Transverse colon (tissue), 4 donors: ENCODE measurements around the gene PTHLH. TPM values are rescaled to one million over a fixed set of nuclear protein-coding genes. Genes with fewer than 3 reads are reported as not detected.

Experiments
- DNase-seq: peaks from one replicate; pipeline ENCODE4 v3.0.0-alpha.2; 2019
- H3K27ac ChIP-seq, 4 donors: fragments of 200-600 bp; sonication (generic); 2 replicates each; pipeline ENCODE4 v1.5.1; 2016 to 2018; ENCODE audit warnings: inconsistent platforms in 4 of 4
- H3K27me3 ChIP-seq: fragments of 200-600 bp; sonication (generic); 2 replicates; pipeline ENCODE4 v1.5.1; 2017; ENCODE audit warnings: inconsistent platforms
- H3K36me3 ChIP-seq, 4 donors: fragments of 200-600 bp; sonication (generic); 2 replicates each; pipeline ENCODE4 v1.5.1; 2017 to 2019; ENCODE audit warnings: inconsistent platforms in 4 of 4
- H3K4me1 ChIP-seq, 4 donors: fragments of 200-600 bp; sonication (generic); 2 replicates each; pipeline ENCODE4 v1.5.1; 2017 to 2020; ENCODE audit warnings: inconsistent platforms in 4 of 4
- H3K4me3 ChIP-seq, 4 donors: fragments of 200-600 bp; sonication (generic); 1 replicate in 1 of 4; 2 replicates in 3 of 4; pipeline versions ENCODE4 v1.5.1 to v1.6.1; 2017 to 2019; ENCODE audit warnings: inconsistent platforms in 4 of 4
- H3K9me3 ChIP-seq, 2 donors: fragments of 200-600 bp; sonication (generic); 2 replicates each; pipeline ENCODE4 v1.5.1; 2017 to 2019; ENCODE audit warnings: inconsistent platforms in 2 of 2
- CTCF ChIP-seq, 5 experiments: fragments of 200-600 bp in 3 of 5; fragments of 450-650 bp in 2 of 5; sonication (generic) in 3 of 5; IDR thresholded peaks; 1 replicate in 2 of 5; 2 replicates in 3 of 5; pipeline ENCODE4 v1.5.1; 2016 to 2017; ENCODE audit warnings: antibody characterized with exemption in 5 of 5, inconsistent platforms in 3 of 5, mild to moderate bottlenecking in 2 of 5, moderate library complexity in 1 of 5
- EP300 ChIP-seq: sonication (generic); formaldehyde crosslinking; IDR thresholded peaks from one replicate; pipeline ENCODE4 v1.6.1; 2017; ENCODE audit warnings: antibody characterized with exemption, low read depth
- POLR2A ChIP-seq: fragments of 450-650 bp; IDR thresholded peaks from one replicate; pipeline ENCODE4 v1.6.1; 2016; ENCODE audit warnings: antibody characterized with exemption, mild to moderate bottlenecking, moderate library complexity
- POLR2AphosphoS5 ChIP-seq, 3 donors: sonication (generic); formaldehyde crosslinking; IDR thresholded peaks; one replicate each; pipeline ENCODE4 v1.6.1; 2016; ENCODE audit warnings: antibody characterized with exemption in 3 of 3
- WGBS, 2 donors: methylation state at CpG; one replicate each; pipeline ENCODE4 v1.1.5; 2018; ENCODE audit warnings: low coverage in 1 of 2; 5-methylcytosine and 5-hydroxymethylcytosine counted together
- in situ Hi-C, 4 donors: fragments of 200-750 bp; cut with MboI; loops; one replicate each; pipeline versions ENCODE4 v1.15.0 to v1.15.1; 2017; ENCODE audit warnings: low sequenced_read_pairs in 3 of 4, low pct_ligation_motif_present in 1 of 4, low pct_unique_long_range_greater_than_20kb in 1 of 4
- intact Hi-C: fragments of 100-400 bp; cut with DNase I; formaldehyde crosslinking; loops from one replicate; pipeline ENCODE4 v1.15.1; 2023; ENCODE audit warnings: low total_unique reads
- total RNA-seq, 4 donors: library from RNA; depleted of rRNA; stranded (reverse); fragments of >200 nt; gene quantifications; one replicate each; pipeline ENCODE4 v1.1.0, GENCODE V29; 2016

The PTHLH gene
- total RNA-seq, 4 donors from 2014 or later = 0.68 to 0.79 TPM; not detected in 2

- Histone ChIP-seq H3K9me3 (no peaks in the 10 kb centered on the region), H3K27ac (no peak overlapping the region), H3K36me3 (no peaks in the 10 kb centered on the region), H3K4me1 (peaks cover 0 to 21% (median 13%) of the 10 kb centered on the region in 4 donors), H3K4me3 (no peak overlapping the region), H3K27me3 (peaks cover 80% of the 10 kb centered on the region)
- WGBS, 2 donors = 35% methylated on average over 2 of the region's 2 CpGs; no CpG with 5 or more reads in 1 of the 2 donors
- intact Hi-C loops = no loop called here
- DNase-seq = no peak
- in situ Hi-C loops = no loop called here
- TF ChIP-seq POLR2AphosphoS5 (IDR thresholded peaks at IDR 0.05) = no peak
- TF ChIP-seq POLR2A = no peak
- no peak for TF ChIP-seq CTCF (IDR thresholded peaks at IDR 0.05)
- no peak for TF ChIP-seq EP300
These were observed 5.7 kb downstream of the PTHLH start for GRCh38 chr12:27966870-27967269.

- no peak for DNase-seq
- intact Hi-C loops = no loop called here
- in situ Hi-C loops = no loop called here
- Histone ChIP-seq H3K4me3 (no peak overlapping the region), H3K27ac (no peak overlapping the region), H3K27me3 (peaks cover 72% of the 10 kb centered on the region), H3K9me3 (no peaks in the 10 kb centered on the region), H3K4me1 (peaks cover 0 to 21% (median 13%) of the 10 kb centered on the region in 4 donors), H3K36me3 (no peaks in the 10 kb centered on the region)
- no peak for TF ChIP-seq POLR2AphosphoS5 (IDR thresholded peaks at IDR 0.05)
- no peak for TF ChIP-seq POLR2A
- TF ChIP-seq EP300 = no peak
- no peak for TF ChIP-seq CTCF (IDR thresholded peaks at IDR 0.05)
- 56 to 78% methylated on average over 2 of the region's 2 CpGs for WGBS, 2 donors
These were observed 6.6 kb downstream of the PTHLH start for GRCh38 chr12:27965966-27966365.

GRCh38 chr12:27965411-27965810 lies 7.1 kb downstream of the PTHLH start:
- no peak overlapping the region for H3K4me3 ChIP-seq
- no peaks in the 10 kb centered on the region for H3K36me3 ChIP-seq
- TF ChIP-seq POLR2A (no peak), POLR2AphosphoS5 (IDR thresholded peaks at IDR 0.05) (no peak), CTCF (IDR thresholded peaks at IDR 0.05) (no peak), EP300 (no peak)
- no peak for DNase-seq
- WGBS, 2 donors = 92 to 100% methylated on average over 1 of the region's 1 CpG
- intact Hi-C loops (no loop called here), in situ Hi-C loops (no loop called here)
- H3K9me3 ChIP-seq = no peaks in the 10 kb centered on the region
- peaks cover 66% of the 10 kb centered on the region for H3K27me3 ChIP-seq
- peaks cover 0 to 15% (median 13%) of the 10 kb centered on the region in 4 donors for H3K4me1 ChIP-seq
- no peak overlapping the region for H3K27ac ChIP-seq

- H3K36me3 ChIP-seq = no peaks in the 10 kb centered on the region
- peaks cover 0 to 6% (median 4%) of the 10 kb centered on the region in 4 donors for H3K4me1 ChIP-seq
- no peak for DNase-seq
- H3K27me3 ChIP-seq = peaks cover 54% of the 10 kb centered on the region
- WGBS, 2 donors = 34 to 37% methylated on average over 4 of the region's 4 CpGs
- H3K4me3 ChIP-seq = no peak overlapping the region
- intact Hi-C loops = no loop called here
- TF ChIP-seq POLR2A (no peak), EP300 (no peak), CTCF (IDR thresholded peaks at IDR 0.05) (no peak), POLR2AphosphoS5 (IDR thresholded peaks at IDR 0.05) (no peak)
- no peaks in the 10 kb centered on the region for H3K9me3 ChIP-seq
- in situ Hi-C loops = no loop called here
- H3K27ac ChIP-seq = no peak overlapping the region
These were observed 8.4 kb downstream of the PTHLH start for GRCh38 chr12:27964123-27964522.
